ENCODE measurements around the gene CD8B.

DNA sequence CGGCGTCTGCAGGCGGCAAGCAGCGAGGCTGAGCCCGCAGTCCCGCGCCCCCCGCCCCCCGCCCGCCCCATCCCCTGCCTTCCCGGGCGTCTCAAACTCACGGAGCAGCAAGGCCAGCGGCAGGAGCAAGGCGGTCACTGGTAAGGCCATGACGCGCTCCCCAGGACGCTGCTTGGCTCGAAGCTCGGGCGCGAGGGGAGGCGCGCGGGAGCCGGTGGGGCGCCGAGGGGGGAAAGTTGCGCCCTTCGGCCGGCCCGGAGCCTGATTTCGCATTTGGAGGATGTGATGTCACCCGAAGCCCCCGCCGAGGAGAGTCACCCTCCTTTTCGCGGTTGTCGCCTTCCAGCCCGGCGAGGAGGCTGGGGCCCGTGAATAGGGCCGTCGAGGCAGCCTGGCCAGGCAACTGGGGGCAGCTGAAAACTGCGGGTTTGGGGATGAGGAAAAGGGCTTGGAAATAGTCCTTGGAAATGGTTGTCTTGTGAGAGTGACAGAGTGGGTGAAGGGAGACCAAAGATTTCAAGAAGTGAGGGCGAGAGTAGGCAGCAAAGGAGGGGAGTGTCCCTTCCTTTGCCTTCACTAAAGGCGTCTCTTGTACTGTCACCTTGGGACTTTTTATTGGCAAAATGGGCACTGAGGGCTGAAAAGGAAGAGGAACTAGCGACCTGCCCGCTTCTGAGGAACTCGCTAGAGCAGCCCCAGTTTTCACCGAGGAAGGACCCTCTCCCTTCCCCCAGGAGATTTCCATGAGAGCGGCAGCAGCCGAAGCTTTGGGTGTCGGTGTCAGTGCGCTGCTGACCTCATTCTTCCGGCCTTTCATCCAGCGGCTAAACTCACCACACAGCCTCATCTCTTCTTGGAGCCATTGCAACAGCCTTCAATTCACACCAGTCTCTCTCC, 70.8 kb downstream of the CD8B start, which contains the start of gene CD8A:
- TF ChIP-seq, protein P1, sequence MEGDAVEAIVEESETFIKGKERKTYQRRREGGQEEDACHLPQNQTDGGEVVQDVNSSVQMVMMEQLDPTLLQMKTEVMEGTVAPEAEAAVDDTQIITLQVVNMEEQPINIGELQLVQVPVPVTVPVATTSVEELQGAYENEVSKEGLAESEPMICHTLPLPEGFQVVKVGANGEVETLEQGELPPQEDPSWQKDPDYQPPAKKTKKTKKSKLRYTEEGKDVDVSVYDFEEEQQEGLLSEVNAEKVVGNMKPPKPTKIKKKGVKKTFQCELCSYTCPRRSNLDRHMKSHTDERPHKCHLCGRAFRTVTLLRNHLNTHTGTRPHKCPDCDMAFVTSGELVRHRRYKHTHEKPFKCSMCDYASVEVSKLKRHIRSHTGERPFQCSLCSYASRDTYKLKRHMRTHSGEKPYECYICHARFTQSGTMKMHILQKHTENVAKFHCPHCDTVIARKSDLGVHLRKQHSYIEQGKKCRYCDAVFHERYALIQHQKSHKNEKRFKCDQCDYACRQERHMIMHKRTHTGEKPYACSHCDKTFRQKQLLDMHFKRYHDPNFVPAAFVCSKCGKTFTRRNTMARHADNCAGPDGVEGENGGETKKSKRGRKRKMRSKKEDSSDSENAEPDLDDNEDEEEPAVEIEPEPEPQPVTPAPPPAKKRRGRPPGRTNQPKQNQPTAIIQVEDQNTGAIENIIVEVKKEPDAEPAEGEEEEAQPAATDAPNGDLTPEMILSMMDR (IDR thresholded peaks at IDR 0.05; ENCODE audit: extremely low read depth in 1 of 2, insufficient read depth in 1 of 2, low read depth in 1 of 2, low read length in 2 of 2): no peak
- TF ChIP-seq POLR2AphosphoS5 (IDR thresholded peaks at IDR 0.05; ENCODE audit: insufficient read depth, low read depth, low read length) (no peak), POLR2A (IDR thresholded peaks at IDR 0.05; ENCODE audit: low read depth, low read length) (no peak), MYC (IDR thresholded peaks at IDR 0.05; ENCODE audit: low read depth, low read length) (no peak), FOS (IDR thresholded peaks at IDR 0.05; ENCODE audit: borderline replicate concordance, insufficient read depth, low read length) (no peak)
- TF ChIP-seq, protein P2, sequence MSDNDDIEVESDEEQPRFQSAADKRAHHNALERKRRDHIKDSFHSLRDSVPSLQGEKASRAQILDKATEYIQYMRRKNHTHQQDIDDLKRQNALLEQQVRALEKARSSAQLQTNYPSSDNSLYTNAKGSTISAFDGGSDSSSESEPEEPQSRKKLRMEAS (IDR thresholded peaks at IDR 0.05; ENCODE audit: insufficient read depth, insufficient read length): no peak
